Endothelial cell of umbilical vein (primary cell): ENCODE measurements around the gene CTNNA2. TPM values are rescaled to one million over a fixed set of nuclear protein-coding genes. Genes with fewer than 3 reads are reported as not detected.

Experiments
- BruUV-seq: library from RNA; stranded (reverse); fragments of 400-500 nt; replicated peaks from 2 replicates; lab custom pipeline; 2021; lab: Mats Ljungman, UMichigan
- CTCF ChIA-PET: fragments of 300-600, 350-600 bp; sonication (Branson Sonifier 250); formaldehyde crosslinking; loops from one replicate; lab custom pipeline; 2021; ENCODE audit warnings: antibody characterized with exemption, inconsistent platforms; lab: Charles Lee
- POLR2A ChIA-PET: fragments of 300-600, 350-600 bp; sonication (Branson Sonifier 250); formaldehyde crosslinking; loops from one replicate; lab custom pipeline; 2021; ENCODE audit warnings: antibody characterized with exemption, inconsistent platforms; lab: Charles Lee
- DNase-seq: peaks from one replicate; pipeline ENCODE4 v3.0.0-alpha.2; 2011; ENCODE audit warnings: low read depth, low spot score
- FAIRE-seq: peaks from 2 replicates; lab custom pipeline; 2011; peaks lifted over from hg19 to GRCh38; lab: Jason Lieb, UNC
- H2AFZ ChIP-seq: 2 replicates; pipeline ENCODE4 v1.6.0; 2012; ENCODE audit warnings: low read depth, low read length, control low read depth, inconsistent platforms
- H3K27ac ChIP-seq: 2 replicates; pipeline ENCODE4 v1.5.1; 2011; ENCODE audit warnings: low read depth, mild to moderate bottlenecking, control low read depth, low read length, moderate library complexity; ENCODE audit not compliant: insufficient read depth
- H3K27me3 ChIP-seq, 2 experiments: 2 replicates each; pipeline versions ENCODE4 v1.6.0 to v1.6.1; 2011; ENCODE audit warnings: low read length in 2 of 2, mixed read lengths in 1 of 2; ENCODE audit not compliant: control insufficient read depth in 2 of 2, insufficient read depth in 2 of 2
- H3K36me3 ChIP-seq, 2 experiments: 2 replicates in 1 of 2; 3 replicates in 1 of 2; pipeline ENCODE4 v1.5.1; 2011; ENCODE audit warnings: low read length in 2 of 2, mild to moderate bottlenecking in 1 of 2, moderate library complexity in 1 of 2; ENCODE audit not compliant: control insufficient read depth in 2 of 2, insufficient read depth in 2 of 2; ENCODE audit errors: extremely low read depth in 1 of 2
- H3K4me1 ChIP-seq: 3 replicates; pipeline ENCODE4 v1.5.1; 2011; ENCODE audit warnings: mild to moderate bottlenecking, low read length; ENCODE audit not compliant: control insufficient read depth, insufficient read depth; ENCODE audit errors: extremely low read depth
- H3K4me2 ChIP-seq: 2 replicates; pipeline ENCODE4 v1.6.1; 2011; ENCODE audit warnings: low read length, control low read depth, mixed read lengths; ENCODE audit not compliant: insufficient read depth
- H3K4me3 ChIP-seq, 3 experiments: fragments of 200-600 bp in 1 of 3; sonication (generic), shearing (Covaris generic) in 1 of 3; replicated peaks in 1 of 3; 2 replicates each; pipeline ENCODE4 v1.5.1; 2011 to 2016; ENCODE audit warnings: control low read depth in 3 of 3, low read length in 3 of 3, mild to moderate bottlenecking in 2 of 3, inconsistent platforms in 1 of 3, low read depth in 1 of 3, moderate library complexity in 1 of 3; ENCODE audit not compliant: insufficient read depth in 1 of 3
- H3K79me2 ChIP-seq: 2 replicates; pipeline ENCODE4 v1.6.0; 2012; ENCODE audit warnings: low read length, inconsistent platforms; ENCODE audit not compliant: control insufficient read depth, insufficient read depth
- H3K9ac ChIP-seq: replicated peaks from 2 replicates; pipeline ENCODE3; 2011; ENCODE audit warnings: low read length, control low read depth; ENCODE audit not compliant: insufficient read depth; ENCODE audit errors: extremely low read depth
- H3K9me1 ChIP-seq: replicated peaks from 3 replicates; pipeline ENCODE4 v1.6.0; 2011; ENCODE audit warnings: mild to moderate bottlenecking, low read length; ENCODE audit not compliant: control insufficient read depth, insufficient read depth; ENCODE audit errors: extremely low read depth
- H3K9me3 ChIP-seq: replicated peaks from 2 replicates; pipeline ENCODE4 v1.5.1; 2012; ENCODE audit warnings: low read length, inconsistent platforms; ENCODE audit not compliant: control insufficient read depth, insufficient read depth
- H4K20me1 ChIP-seq: replicated peaks from 2 replicates; pipeline ENCODE3; 2011; ENCODE audit warnings: mild to moderate bottlenecking, low read length; ENCODE audit not compliant: control insufficient read depth, insufficient read depth; ENCODE audit errors: extremely low read depth
- CTCF ChIP-seq, 2 donors: IDR thresholded peaks; 1 replicate in 1 of 2; 2 replicates in 1 of 2; pipeline ENCODE4 v1.5.1; 2011; ENCODE audit warnings: low read length in 2 of 2, mild to moderate bottlenecking in 2 of 2, moderate library complexity in 2 of 2, control low read depth in 1 of 2, inconsistent platforms in 1 of 2, low read depth in 1 of 2; ENCODE audit not compliant: insufficient read depth in 1 of 2; ENCODE audit errors: extremely low read depth in 1 of 2
- EZH2 ChIP-seq: IDR thresholded peaks from 2 replicates; pipeline ENCODE4 v1.6.1; 2012; ENCODE audit warnings: borderline replicate concordance, low read depth, mild to moderate bottlenecking, moderate library complexity, low read length, inconsistent platforms; ENCODE audit not compliant: severe bottlenecking
- FOS ChIP-seq: IDR thresholded peaks from 2 replicates; pipeline ENCODE4 v1.6.1; 2011; ENCODE audit warnings: mild to moderate bottlenecking, low read length, moderate library complexity, borderline replicate concordance; ENCODE audit not compliant: insufficient read depth
- GATA2 ChIP-seq: IDR thresholded peaks from 2 replicates; pipeline ENCODE4 v1.7.0; 2011; ENCODE audit warnings: low read depth, mild to moderate bottlenecking, moderate library complexity, mixed read lengths, low read length; ENCODE audit not compliant: insufficient read length, insufficient read depth
- JUN ChIP-seq: IDR thresholded peaks from 2 replicates; pipeline ENCODE4 v1.6.1; 2011; ENCODE audit warnings: borderline replicate concordance, low read depth; ENCODE audit not compliant: insufficient read length, insufficient read depth
- MAX ChIP-seq: IDR thresholded peaks from 2 replicates; pipeline ENCODE4 v1.6.1; 2011; ENCODE audit not compliant: insufficient read depth, insufficient read length
- MYC ChIP-seq: IDR thresholded peaks from one replicate; pipeline ENCODE4 v1.6.1; 2011; ENCODE audit warnings: mild to moderate bottlenecking, low read depth, low read length
- POLR2A ChIP-seq: IDR thresholded peaks from 2 replicates; pipeline ENCODE4 v1.6.1; 2012; ENCODE audit warnings: low read depth, mild to moderate bottlenecking, control low read depth, low read length
- POLR2AphosphoS5 ChIP-seq: IDR thresholded peaks from 2 replicates; pipeline ENCODE4 v1.6.1; 2012; ENCODE audit warnings: low read depth, mild to moderate bottlenecking, control low read depth, low read length, moderate library complexity; ENCODE audit not compliant: insufficient read depth
- dilution Hi-C: fragments of 300-500 bp; cut with MboI; formaldehyde crosslinking; loops from one replicate; pipeline ENCODE4 v1.15.0; 2019; ENCODE audit warnings: low sequenced_read_pairs; ENCODE audit not compliant: extremely low pct_ligation_motif_present
- intact Hi-C: fragments of 100-400 bp; cut with micrococcal nuclease; formaldehyde crosslinking; loops from one replicate; pipeline ENCODE4 v1.10.0; 2022
- polyA plus RNA-seq, 4 experiments: library from polyadenylated mRNA; depleted of rRNA in 3 of 4; stranded (reverse) in 3 of 4; unstranded in 1 of 4; fragments of >200 nt; gene quantifications; 2 replicates each; pipeline versions ENCODE4 v1.2.1 to v1.2.3, GENCODE V29; 2011 to 2012; ENCODE audit warnings: missing spikeins in 1 of 4
- total RNA-seq: library from RNA; stranded (reverse); gene quantifications from 2 replicates; pipeline ENCODE4 v1.2.3, GENCODE V29; 2021

The CTNNA2 gene
- total and polyA plus RNA-seq, 2 donors (not counting 3 experiments of a cell fraction or from before 2014, with no cell fraction given), result not detected

GRCh38 chr2:79638410-79638809, 125.6 kb downstream of the CTNNA2 start:
- DNase-seq (no peak), FAIRE-seq (no peak)
- H3K79me2 ChIP-seq, result no peaks in the 10 kb centered on the region
- TF ChIP-seq CTCF (IDR thresholded peaks at IDR 0.05; ENCODE audit: extremely low read depth in 1 of 2, insufficient read depth in 1 of 2, low read depth in 1 of 2, low read length in 2 of 2) (no peak), POLR2A (no peak), FOS (no peak), POLR2AphosphoS5 (no peak), EZH2 (no peak), MAX (no peak), MYC (no peak), GATA2 (no peak), JUN (no peak)
- H3K9ac ChIP-seq, result no peak overlapping the region
- H3K4me1 ChIP-seq, result no peaks in the 10 kb centered on the region
- POLR2A ChIA-PET, result no interaction called here
- BruUV-seq, result no TSS peak
- dilution Hi-C loops (no loop called here), intact Hi-C loops (no loop called here)
- peaks cover 2% of the 10 kb centered on the region for H3K9me3 ChIP-seq
- H2AFZ ChIP-seq, result no peak overlapping the region
- no peaks in the 10 kb centered on the region for H3K36me3 ChIP-seq
- no peaks in the 10 kb centered on the region for H3K9me1 ChIP-seq
- H3K4me2 ChIP-seq, result no peak overlapping the region
- no peak overlapping the region for H3K27ac ChIP-seq
- CTCF ChIA-PET, result no interaction called here
- no peaks in the 10 kb centered on the region for H3K27me3 ChIP-seq
- H3K4me3 ChIP-seq, result no peak overlapping the region
- no peaks in the 10 kb centered on the region for H4K20me1 ChIP-seq
